HK-2 (cell line): ENCODE data around the gene NDUFS5.
"Not testable (repeated sequence)": the region's sequence is repeated elsewhere in the genome, so short reads cannot be mapped to it uniquely, and the experiment has no call there.

Source experiments
- DNase-seq: peaks from one replicate; pipeline ENCODE4 v3.0.0-alpha.2; 2018; ENCODE audit not compliant: unreplicated experiment

NDUFS5 gene

DNA sequence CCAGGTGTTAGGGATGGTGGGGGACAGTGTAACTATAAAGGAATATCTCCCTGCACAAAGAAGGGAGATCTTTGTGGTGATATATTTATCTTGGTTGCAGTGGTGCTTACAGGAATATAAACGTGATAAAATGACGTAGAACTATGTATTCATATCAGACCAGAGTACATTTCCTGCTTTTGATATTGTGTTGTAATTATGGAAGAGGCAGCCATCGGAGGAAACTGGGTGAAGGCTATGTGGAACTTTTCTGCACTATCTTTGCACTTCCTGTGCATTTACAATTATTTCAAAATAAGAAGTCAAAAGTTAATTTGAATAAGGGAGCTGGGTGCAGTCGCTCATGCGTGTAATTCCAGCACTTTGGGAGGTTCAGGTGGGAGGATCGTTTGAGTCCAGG is 37.6 kb downstream of the NDUFS5 start:
- no peak for DNase-seq

DNA sequence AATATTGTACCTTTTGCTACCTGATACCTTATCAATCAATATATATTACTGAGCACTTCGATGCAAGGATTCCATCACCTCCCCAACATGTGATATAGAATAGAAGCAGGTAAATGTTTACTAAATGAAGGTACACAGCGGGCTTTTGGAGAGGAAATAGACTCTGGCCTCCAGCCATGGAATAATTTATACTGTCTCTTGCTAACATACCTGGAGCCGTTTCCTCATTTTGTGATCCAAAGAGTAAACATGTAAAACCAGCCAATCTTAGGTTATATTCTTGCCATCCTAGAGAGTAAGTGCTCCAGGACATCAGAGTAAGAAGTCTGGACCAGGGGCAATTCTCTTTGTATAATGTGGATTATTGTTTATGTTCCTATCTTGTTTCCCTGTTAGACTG is 39.4 kb downstream of the NDUFS5 start:
- no peak for DNase-seq

DNA sequence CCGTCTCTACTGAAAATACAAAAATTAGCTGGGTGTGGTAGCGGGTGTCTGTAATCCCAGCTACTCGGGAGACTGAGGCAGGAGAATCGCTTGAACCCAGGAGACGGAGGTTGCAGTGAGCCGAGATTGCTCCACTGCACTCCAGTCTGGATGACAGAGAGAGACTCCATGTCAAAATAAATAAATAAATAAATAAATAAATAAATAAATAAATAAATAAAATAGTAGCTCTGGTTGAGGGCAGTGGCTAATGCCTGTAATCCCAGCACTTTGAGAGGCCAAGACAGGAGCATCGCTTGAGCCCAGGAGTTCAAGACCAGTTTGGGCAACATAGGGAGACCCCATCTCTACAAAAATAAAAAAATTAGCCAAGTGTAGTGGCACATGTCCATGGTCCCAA is 42.1 kb downstream of the NDUFS5 start:
- DNase-seq: not testable (repeated sequence)

GRCh38 chr1:39071557-39071956 is 45.4 kb downstream of the NDUFS5 start:
- not testable (repeated sequence) for DNase-seq

GRCh38 chr1:39076127-39076798 is 50.1 kb downstream of the NDUFS5 start:
- no peak for DNase-seq

GRCh38 chr1:39076799-39077148 is 50.6 kb downstream of the NDUFS5 start:
- DNase-seq: no peak

DNA sequence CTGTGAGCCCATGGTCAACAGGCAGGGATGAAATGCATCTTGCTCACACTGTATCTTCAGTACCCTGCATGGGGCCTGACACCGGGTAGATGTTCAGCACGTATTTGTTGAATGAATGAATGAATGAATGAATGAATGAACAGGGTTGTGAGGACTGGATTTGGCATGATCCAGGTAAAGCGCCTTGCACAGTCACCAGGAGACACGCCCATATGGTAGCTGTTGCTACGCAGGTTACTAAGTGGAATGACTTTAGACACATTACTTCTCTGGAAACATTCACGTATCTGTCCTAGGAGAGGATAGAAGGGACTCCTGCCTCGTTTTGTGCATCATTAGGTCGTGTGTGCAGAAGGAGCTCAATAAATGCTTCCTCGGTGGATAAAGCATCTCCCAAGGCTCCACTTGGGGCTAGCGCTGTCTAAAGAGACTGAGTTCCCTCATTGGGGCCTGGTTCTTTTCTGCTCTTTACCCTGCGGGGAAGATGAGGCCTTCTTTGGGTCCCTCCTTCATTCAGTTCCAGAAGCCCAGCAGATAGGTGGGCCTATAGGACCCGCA is 54.2 kb downstream of the NDUFS5 start:
- DNase-seq: no peak

DNA sequence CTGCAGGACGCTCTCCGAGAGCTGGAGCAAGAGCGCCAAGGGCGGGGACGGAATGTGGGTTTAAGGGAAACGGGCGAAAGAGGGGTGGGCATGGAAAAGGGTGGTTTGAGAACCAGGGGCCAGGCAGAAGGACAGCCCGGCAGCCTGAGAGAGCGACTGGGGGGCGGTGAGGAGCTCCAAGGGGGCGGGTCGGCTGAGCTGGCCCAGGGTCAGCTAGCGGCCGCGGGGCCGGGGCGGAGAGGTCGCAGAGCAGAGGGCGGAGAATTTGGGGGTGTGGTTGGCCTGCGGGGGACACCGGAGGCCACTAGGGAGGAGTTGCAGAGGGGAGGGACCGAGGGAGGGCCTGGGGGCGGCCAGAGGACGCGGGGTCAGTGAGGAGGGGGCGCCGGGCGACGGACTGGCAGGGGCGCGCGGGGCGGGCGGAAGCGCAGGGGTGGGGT is 54.7 kb downstream of the NDUFS5 start:
- no peak for DNase-seq

GRCh38 chr1:39081271-39082009 is 55.3 kb downstream of the NDUFS5 start:
- DNase-seq: no peak

DNA sequence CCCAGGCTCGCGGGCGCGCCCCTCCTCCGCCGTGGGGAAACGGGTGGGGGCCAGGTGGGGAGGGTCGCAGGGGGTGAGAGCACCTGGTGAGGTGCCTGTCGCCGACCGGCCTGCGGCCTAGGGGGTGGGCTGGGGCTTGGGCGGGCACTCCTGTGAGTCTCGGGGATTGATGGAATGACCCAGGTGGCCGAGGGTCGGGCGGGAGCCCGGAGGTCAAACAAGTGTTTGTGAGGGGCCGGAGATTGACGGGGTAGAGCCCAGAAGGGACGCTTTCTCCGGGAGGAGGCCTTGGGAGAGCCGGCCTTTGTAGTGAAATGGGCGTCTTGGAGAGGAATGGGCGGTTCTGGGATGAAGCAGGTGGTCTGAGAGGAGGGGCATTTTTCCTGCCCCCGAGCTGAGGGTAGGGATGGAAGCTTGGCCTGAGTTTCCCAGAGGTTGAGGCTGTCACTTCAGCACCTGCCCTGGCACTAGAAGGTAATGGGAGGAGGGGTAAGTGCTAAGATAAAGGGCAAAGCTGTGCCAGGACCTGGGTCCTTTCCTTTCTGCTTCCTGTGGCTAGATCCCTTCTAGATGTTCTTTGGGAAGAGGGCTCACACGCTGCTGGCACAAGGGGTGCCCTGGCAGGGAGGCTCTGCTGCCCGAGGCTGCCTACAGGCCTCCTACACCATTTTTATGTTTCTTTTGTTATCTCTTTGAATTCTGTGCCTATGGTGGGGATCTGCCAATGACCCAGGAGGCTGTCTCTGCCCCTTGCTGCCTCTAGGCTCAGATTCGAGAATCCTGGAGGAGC is 56.1 kb downstream of the NDUFS5 start:
- DNase-seq: no peak

DNA sequence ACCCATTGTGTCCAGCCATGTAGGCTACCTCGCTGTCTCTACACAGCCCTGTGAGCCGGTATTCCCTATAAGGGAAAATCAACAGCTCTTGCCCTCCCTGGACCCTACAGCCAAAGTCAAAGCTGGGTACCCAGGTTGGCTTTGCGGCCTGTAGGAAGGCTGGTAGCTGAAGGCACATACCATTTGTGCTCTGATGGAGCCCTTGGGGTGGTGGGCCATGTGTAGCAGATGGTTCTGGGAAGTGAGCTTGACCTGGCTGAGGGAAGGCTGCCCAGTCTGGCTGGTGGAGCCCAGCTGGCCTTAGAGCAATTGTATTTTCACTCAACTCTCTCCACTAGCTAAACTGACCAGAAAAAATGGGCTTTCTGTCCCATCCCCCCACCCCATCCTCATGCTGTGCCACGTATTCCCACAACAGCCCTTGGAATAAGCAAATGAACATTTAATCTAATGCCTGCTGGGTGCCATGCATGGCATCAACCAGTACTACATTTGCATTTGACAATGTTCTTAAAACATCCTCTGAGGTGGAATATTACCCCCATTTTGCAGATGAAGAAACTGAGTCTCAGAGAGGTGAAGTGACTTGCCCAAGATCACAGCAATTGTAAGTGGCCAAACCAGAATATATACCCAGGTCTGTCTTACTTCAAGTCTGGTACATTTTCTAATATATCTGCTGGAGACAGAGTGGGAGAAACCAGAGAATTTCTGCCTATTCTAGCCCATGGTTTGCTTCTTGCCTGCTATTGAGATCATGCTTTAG is 56.8 kb downstream of the NDUFS5 start:
- no peak for DNase-seq

- no peak for DNase-seq
Measured at GRCh38 chr1:39084191-39084590, 58.0 kb downstream of the NDUFS5 start.
